Thyroid gland (tissue), 4 donors: ENCODE results near the gene SCYL1. TPM values are rescaled to one million over a fixed set of nuclear protein-coding genes. Genes with fewer than 3 reads are reported as not detected.

Experiments used
- DNase-seq, 2 donors: peaks; one replicate each; pipeline ENCODE4 v3.0.0-alpha.2; 2019
- H3K27ac ChIP-seq, 3 donors: fragments of 200-600 bp; sonication (generic); 1 replicate in 2 of 3; 2 replicates in 1 of 3; pipeline ENCODE4 v1.5.1; 2016 to 2019; ENCODE audit warnings: mild to moderate bottlenecking in 1 of 3, moderate library complexity in 1 of 3
- H3K27me3 ChIP-seq: fragments of 200-600 bp; sonication (generic); one replicate; pipeline ENCODE4 v1.5.1; 2019
- H3K36me3 ChIP-seq, 2 donors: fragments of 200-600 bp; sonication (generic); one replicate each; pipeline ENCODE4 v1.5.1; 2016 to 2019
- H3K4me1 ChIP-seq, 2 donors: fragments of 200-600 bp; sonication (generic); one replicate each; pipeline ENCODE4 v1.5.1; 2017 to 2019
- H3K4me3 ChIP-seq, 3 donors: fragments of 200-600 bp; sonication (generic); replicated peaks in 1 of 3; 1 replicate in 2 of 3; 2 replicates in 1 of 3; pipeline ENCODE4 v1.5.1; 2016; ENCODE audit warnings: mild to moderate bottlenecking in 1 of 3
- H3K9me3 ChIP-seq: fragments of 200-600 bp; sonication (generic); one replicate; pipeline ENCODE4 v1.5.1; 2017
- CTCF ChIP-seq, 6 experiments: fragments of 200-600 bp in 3 of 6; fragments of 450-650 bp in 3 of 6; sonication (generic) in 3 of 6; IDR thresholded peaks; one replicate each; pipeline ENCODE4 v1.5.1; 2016 to 2019; ENCODE audit warnings: antibody characterized with exemption in 6 of 6, mild to moderate bottlenecking in 2 of 6, inconsistent platforms in 1 of 6, moderate library complexity in 1 of 6
- POLR2A ChIP-seq, 2 donors: fragments of 450-650 bp; IDR thresholded peaks; one replicate each; pipeline ENCODE4 v1.6.1; 2017; ENCODE audit warnings: antibody characterized with exemption in 2 of 2, mild to moderate bottlenecking in 2 of 2, moderate library complexity in 1 of 2
- WGBS, 2 donors: methylation state at CpG; one replicate each; pipeline ENCODE4 v1.1.5; 2017; 5-methylcytosine and 5-hydroxymethylcytosine counted together
- intact Hi-C: fragments of 100-400 bp; cut with DNase I; formaldehyde crosslinking; loops from one replicate; pipeline ENCODE4 v1.15.1; 2023
- total RNA-seq, 4 donors: library from RNA; depleted of rRNA; stranded (reverse); fragments of >200 nt; gene quantifications; one replicate each; pipeline ENCODE4 v1.2.3, GENCODE V29; 2016

Gene SCYL1
- total RNA-seq, 4 donors from 2014 or later = 99.8 to 122 (median 116) TPM

- WGBS, 2 donors = 92 to 94% methylated on average over 36 to 38 of the region's 43 CpGs
- no peak overlapping the region for H3K27ac ChIP-seq
- TF ChIP-seq CTCF (IDR thresholded peaks at IDR 0.05) = no peak
- no peak for TF ChIP-seq POLR2A (IDR thresholded peaks at IDR 0.05)
- H3K4me3 ChIP-seq = no peak overlapping the region
- peaks cover 18 to 20% of the 10 kb centered on the region in 2 donors for H3K4me1 ChIP-seq
- no peaks in the 10 kb centered on the region for H3K9me3 ChIP-seq
- intact Hi-C loops = no loop called here
- peaks cover 13 to 30% of the 10 kb centered on the region in 2 donors for H3K36me3 ChIP-seq
- H3K27me3 ChIP-seq = no peaks in the 10 kb centered on the region
- no peak for DNase-seq
Observed at GRCh38 chr11:65538232-65538914, 13.5 kb downstream of the SCYL1 start.

- Histone ChIP-seq H3K4me3 (peak overlapping the region in 1 of 3 donors; percentile 39), H3K27me3 (no peaks in the 10 kb centered on the region), H3K27ac (peak overlapping the region; percentile 80 to 93 (median 83)), H3K4me1 (peaks cover 18 to 20% of the 10 kb centered on the region in 2 donors), H3K36me3 (peaks cover 13 to 24% of the 10 kb centered on the region in 2 donors), H3K9me3 (no peaks in the 10 kb centered on the region)
- 83 to 85% methylated on average over 67 to 76 of the region's 92 CpGs for WGBS, 2 donors
- TF ChIP-seq CTCF (IDR thresholded peaks at IDR 0.05) (no peak), POLR2A (IDR thresholded peaks at IDR 0.05) (no peak)
- intact Hi-C loops = no loop called here
- DNase-seq = no peak
Observed at GRCh38 chr11:65538915-65539743, 14.2 kb downstream of the SCYL1 start.

- Histone ChIP-seq H3K27ac (peak overlapping the region; percentile 80 to 93 (median 83)), H3K4me1 (peaks cover 18 to 20% of the 10 kb centered on the region in 2 donors), H3K9me3 (no peaks in the 10 kb centered on the region), H3K4me3 (peak overlapping the region in 1 of 3 donors; percentile 39), H3K36me3 (peaks cover 13 to 24% of the 10 kb centered on the region in 2 donors), H3K27me3 (no peaks in the 10 kb centered on the region)
- WGBS, 2 donors = 40 to 52% methylated on average over 4 to 5 of the region's 60 CpGs
- DNase-seq = peak; percentile 83 to 87
- TF ChIP-seq POLR2A (IDR thresholded peaks at IDR 0.05) = peak in 1 of 2 donors; percentile 63
- TF ChIP-seq CTCF (IDR thresholded peaks at IDR 0.05) = peak in 1 of 6 experiments; percentile 44
- intact Hi-C loops = no loop called here
Observed at GRCh38 chr11:65539744-65540289, 14.9 kb downstream of the SCYL1 start.

- 1% methylated on average over 14 to 34 of the region's 78 CpGs for WGBS, 2 donors
- intact Hi-C loops = no loop called here
- peak; percentile 56 to 95 (median 88) for TF ChIP-seq CTCF (IDR thresholded peaks at IDR 0.05)
- no peak for TF ChIP-seq POLR2A (IDR thresholded peaks at IDR 0.05)
Observed at GRCh38 chr11:65540290-65541092, 15.6 kb downstream of the SCYL1 start.

More at GRCh38 chr11:65540290-65541092, 15.6 kb downstream of the SCYL1 start:
- DNase-seq = peak; percentile 93 to 96
- no peaks in the 10 kb centered on the region for H3K9me3 ChIP-seq
- peaks cover 18 to 20% of the 10 kb centered on the region in 2 donors for H3K4me1 ChIP-seq
- H3K27me3 ChIP-seq = no peaks in the 10 kb centered on the region
- peak overlapping the region; percentile 80 to 93 (median 83) for H3K27ac ChIP-seq
- H3K36me3 ChIP-seq = peaks cover 13 to 22% of the 10 kb centered on the region in 2 donors
- peak overlapping the region in 1 of 3 donors; percentile 39 for H3K4me3 ChIP-seq
